Transverse colon (tissue), 4 donors: ENCODE measurements around the gene TTC31.

Source experiments
- EP300 ChIP-seq: sonication (generic); formaldehyde crosslinking; IDR thresholded peaks from one replicate; pipeline ENCODE4 v1.6.1; 2017; ENCODE audit warnings: antibody characterized with exemption, low read depth
- POLR2A ChIP-seq: fragments of 450-650 bp; IDR thresholded peaks from one replicate; pipeline ENCODE4 v1.6.1; 2016; ENCODE audit warnings: antibody characterized with exemption, mild to moderate bottlenecking, moderate library complexity
- POLR2AphosphoS5 ChIP-seq, 3 donors: sonication (generic); formaldehyde crosslinking; IDR thresholded peaks; one replicate each; pipeline ENCODE4 v1.6.1; 2016; ENCODE audit warnings: antibody characterized with exemption in 3 of 3
- TF ChIP-seq, protein P1 (sequence below), 5 experiments: fragments of 200-600 bp in 3 of 5; fragments of 450-650 bp in 2 of 5; sonication (generic) in 3 of 5; IDR thresholded peaks; 1 replicate in 2 of 5; 2 replicates in 3 of 5; pipeline ENCODE4 v1.5.1; 2016 to 2017; ENCODE audit warnings: antibody characterized with exemption in 5 of 5, inconsistent platforms in 3 of 5, mild to moderate bottlenecking in 2 of 5, moderate library complexity in 1 of 5

DNA sequence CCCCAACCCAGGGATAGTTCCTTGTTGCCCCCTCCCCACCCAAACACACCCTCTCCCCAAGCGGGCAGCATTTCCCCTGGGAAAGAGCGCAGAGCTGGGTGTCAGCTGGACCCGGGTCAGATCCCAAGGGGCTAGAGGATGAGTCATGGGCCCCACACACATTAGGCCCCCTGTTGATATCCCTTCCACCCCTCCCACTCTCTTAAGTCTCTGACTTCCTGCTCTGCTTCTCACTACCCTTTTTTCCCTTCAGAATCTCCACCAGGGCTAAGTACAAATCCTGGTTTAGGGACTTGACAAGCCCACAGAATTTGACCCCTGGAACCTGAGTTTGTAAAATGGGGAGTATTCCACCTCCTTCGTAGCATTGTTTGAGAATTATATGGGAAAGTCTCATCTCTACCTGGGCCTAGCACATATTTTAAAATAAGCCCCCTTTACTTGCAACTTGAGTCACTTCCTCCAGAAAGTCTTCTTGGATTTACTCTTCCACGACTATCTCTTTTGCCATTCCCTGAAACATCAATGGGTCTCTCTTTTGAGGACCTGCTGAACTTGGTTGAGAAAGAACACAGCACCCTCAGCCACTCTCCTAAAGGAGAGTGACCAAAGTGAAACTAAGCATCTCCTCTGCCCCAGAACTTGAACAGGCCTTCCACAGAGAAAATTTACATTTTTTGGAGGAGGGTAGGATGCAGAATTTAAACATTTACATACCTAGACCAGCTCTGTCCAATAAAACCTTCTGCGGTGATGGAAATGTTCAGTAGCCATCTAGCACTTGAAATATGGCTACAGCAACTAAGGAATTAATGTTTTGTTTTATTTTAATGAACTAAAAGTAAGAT is 45.8 kb upstream of the TTC31 start:
- TF ChIP-seq, protein P1, sequence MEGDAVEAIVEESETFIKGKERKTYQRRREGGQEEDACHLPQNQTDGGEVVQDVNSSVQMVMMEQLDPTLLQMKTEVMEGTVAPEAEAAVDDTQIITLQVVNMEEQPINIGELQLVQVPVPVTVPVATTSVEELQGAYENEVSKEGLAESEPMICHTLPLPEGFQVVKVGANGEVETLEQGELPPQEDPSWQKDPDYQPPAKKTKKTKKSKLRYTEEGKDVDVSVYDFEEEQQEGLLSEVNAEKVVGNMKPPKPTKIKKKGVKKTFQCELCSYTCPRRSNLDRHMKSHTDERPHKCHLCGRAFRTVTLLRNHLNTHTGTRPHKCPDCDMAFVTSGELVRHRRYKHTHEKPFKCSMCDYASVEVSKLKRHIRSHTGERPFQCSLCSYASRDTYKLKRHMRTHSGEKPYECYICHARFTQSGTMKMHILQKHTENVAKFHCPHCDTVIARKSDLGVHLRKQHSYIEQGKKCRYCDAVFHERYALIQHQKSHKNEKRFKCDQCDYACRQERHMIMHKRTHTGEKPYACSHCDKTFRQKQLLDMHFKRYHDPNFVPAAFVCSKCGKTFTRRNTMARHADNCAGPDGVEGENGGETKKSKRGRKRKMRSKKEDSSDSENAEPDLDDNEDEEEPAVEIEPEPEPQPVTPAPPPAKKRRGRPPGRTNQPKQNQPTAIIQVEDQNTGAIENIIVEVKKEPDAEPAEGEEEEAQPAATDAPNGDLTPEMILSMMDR (IDR thresholded peaks at IDR 0.05), result no peak
- TF ChIP-seq POLR2AphosphoS5 (IDR thresholded peaks at IDR 0.05), result no peak
- no peak for TF ChIP-seq POLR2A
- TF ChIP-seq EP300, result no peak
